ENCODE results near the gene EYA2. TPM values are rescaled to one million over a fixed set of nuclear protein-coding genes. Genes with fewer than 3 reads are reported as not detected.

EYA2 gene
- total and polyA plus RNA-seq, 2 experiments from 2014 or later = 0.18 TPM; not detected in 1

- Histone ChIP-seq H3K9ac (no peak overlapping the region), H3K79me2 (ENCODE audit: insufficient read depth) (no peaks in the 10 kb centered on the region), H3K36me3 (ENCODE audit: low read depth) (no peaks in the 10 kb centered on the region), H3K9me3 (ENCODE audit: low read depth) (no peaks in the 10 kb centered on the region), H3K9me2 (ENCODE audit: insufficient read depth) (no peaks in the 10 kb centered on the region), H2AFZ (no peak overlapping the region), H4K20me1 (ENCODE audit: insufficient read depth) (no peaks in the 10 kb centered on the region), H3K4me3 (no peak overlapping the region), H3K27me3 (replicated peaks; ENCODE audit: insufficient read depth) (peaks cover 1% of the 10 kb centered on the region; the same call in 1 of the 2 replicates), H3K4me1 (ENCODE audit: insufficient read depth) (no peaks in the 10 kb centered on the region), H3F3A (ENCODE audit: insufficient read depth) (no peaks in the 10 kb centered on the region), H3K4me2 (ENCODE audit: unreplicated experiment) (no peak overlapping the region), H3K27ac (no peak overlapping the region)
- in situ Hi-C loops (cut with MboI) = no loop called here
- DNase-seq = no peak
- 45 to 46% methylated on average over 7 of the region's 7 CpGs for WGBS, 2 experiments (ENCODE audit: low coverage in 1 of 2, low lambda C conversion rate in 2 of 2, missing lambda C conversion rate in 2 of 2)
- TF ChIP-seq EZH2phosphoT487 (IDR thresholded peaks at IDR 0.05; ENCODE audit: insufficient read depth, low read depth) (no peak), EZH2 (IDR thresholded peaks at IDR 0.05; ENCODE audit: insufficient read depth, poor library complexity, severe bottlenecking) (no peak)
These were observed 155.1 kb downstream of the EYA2 start for GRCh38 chr20:47049771-47050170.

GRCh38 chr20:47050996-47051395, 156.4 kb downstream of the EYA2 start:
- 52 to 53% methylated on average over 14 of the region's 14 CpGs for WGBS, 2 experiments (ENCODE audit: low coverage in 1 of 2, low lambda C conversion rate in 2 of 2, missing lambda C conversion rate in 2 of 2)
- Histone ChIP-seq H3K4me2 (ENCODE audit: unreplicated experiment) (no peak overlapping the region), H3K9ac (no peak overlapping the region), H4K20me1 (ENCODE audit: insufficient read depth) (no peaks in the 10 kb centered on the region), H3K79me2 (ENCODE audit: insufficient read depth) (no peaks in the 10 kb centered on the region), H3K4me3 (no peak overlapping the region), H3K36me3 (ENCODE audit: low read depth) (no peaks in the 10 kb centered on the region), H3K27me3 (replicated peaks; ENCODE audit: insufficient read depth) (peaks cover 7% of the 10 kb centered on the region; the same call in 1 of the 2 replicates), H3K9me3 (ENCODE audit: low read depth) (no peaks in the 10 kb centered on the region), H3K4me1 (ENCODE audit: insufficient read depth) (no peaks in the 10 kb centered on the region), H3K27ac (no peak overlapping the region), H3K9me2 (ENCODE audit: insufficient read depth) (no peaks in the 10 kb centered on the region), H3F3A (ENCODE audit: insufficient read depth) (no peaks in the 10 kb centered on the region), H2AFZ (no peak overlapping the region)
- DNase-seq = no peak
- TF ChIP-seq EZH2phosphoT487 (IDR thresholded peaks at IDR 0.05; ENCODE audit: insufficient read depth, low read depth) (no peak), EZH2 (IDR thresholded peaks at IDR 0.05; ENCODE audit: insufficient read depth, poor library complexity, severe bottlenecking) (no peak)
- in situ Hi-C loops (cut with MboI) = no loop called here

GRCh38 chr20:47051936-47052526, 157.4 kb downstream of the EYA2 start:
- Histone ChIP-seq H3K27ac (no peak overlapping the region), H3F3A (ENCODE audit: insufficient read depth) (no peaks in the 10 kb centered on the region), H3K9me2 (ENCODE audit: insufficient read depth) (no peaks in the 10 kb centered on the region), H3K4me2 (ENCODE audit: unreplicated experiment) (no peak overlapping the region), H2AFZ (no peak overlapping the region), H3K27me3 (replicated peaks; ENCODE audit: insufficient read depth) (peaks cover 7% of the 10 kb centered on the region; the same call in 1 of the 2 replicates), H3K79me2 (ENCODE audit: insufficient read depth) (no peaks in the 10 kb centered on the region), H3K9me3 (ENCODE audit: low read depth) (no peaks in the 10 kb centered on the region), H3K4me1 (ENCODE audit: insufficient read depth) (no peaks in the 10 kb centered on the region), H3K9ac (no peak overlapping the region), H3K36me3 (ENCODE audit: low read depth) (no peaks in the 10 kb centered on the region), H3K4me3 (no peak overlapping the region), H4K20me1 (ENCODE audit: insufficient read depth) (no peaks in the 10 kb centered on the region)
- 39 to 48% methylated on average over 6 to 8 of the region's 8 CpGs for WGBS, 2 experiments (ENCODE audit: low coverage in 1 of 2, low lambda C conversion rate in 2 of 2, missing lambda C conversion rate in 2 of 2)
- in situ Hi-C loops (cut with MboI) = no loop called here
- no peak for DNase-seq
- TF ChIP-seq EZH2phosphoT487 (IDR thresholded peaks at IDR 0.05; ENCODE audit: insufficient read depth, low read depth) (no peak), EZH2 (IDR thresholded peaks at IDR 0.05; ENCODE audit: insufficient read depth, poor library complexity, severe bottlenecking) (no peak)

- in situ Hi-C loops (cut with MboI) = no loop called here
- Histone ChIP-seq H3K9ac (no peak overlapping the region), H3K9me2 (ENCODE audit: insufficient read depth) (no peaks in the 10 kb centered on the region), H3K27me3 (replicated peaks; ENCODE audit: insufficient read depth) (peaks cover 7% of the 10 kb centered on the region; the same call in 1 of the 2 replicates), H3K36me3 (ENCODE audit: low read depth) (no peaks in the 10 kb centered on the region), H3K9me3 (ENCODE audit: low read depth) (no peaks in the 10 kb centered on the region), H3F3A (ENCODE audit: insufficient read depth) (no peaks in the 10 kb centered on the region), H3K4me1 (ENCODE audit: insufficient read depth) (no peaks in the 10 kb centered on the region), H2AFZ (no peak overlapping the region), H4K20me1 (ENCODE audit: insufficient read depth) (no peaks in the 10 kb centered on the region), H3K4me3 (no peak overlapping the region), H3K4me2 (ENCODE audit: unreplicated experiment) (no peak overlapping the region), H3K27ac (no peak overlapping the region), H3K79me2 (ENCODE audit: insufficient read depth) (no peaks in the 10 kb centered on the region)
- 89 to 93% methylated on average over 5 of the region's 5 CpGs for WGBS, 2 experiments (ENCODE audit: low coverage in 1 of 2, low lambda C conversion rate in 2 of 2, missing lambda C conversion rate in 2 of 2)
- DNase-seq = no peak
- TF ChIP-seq EZH2phosphoT487 (IDR thresholded peaks at IDR 0.05; ENCODE audit: insufficient read depth, low read depth) (no peak), EZH2 (IDR thresholded peaks at IDR 0.05; ENCODE audit: insufficient read depth, poor library complexity, severe bottlenecking) (no peak)
These were observed 159.9 kb downstream of the EYA2 start for GRCh38 chr20:47054506-47054905.

All from GM23248 (cell line).